NT2/D1 (cell line): Measurements from ENCODE around the gene TIPARP.
"Not testable (repeated sequence)": the region's sequence is repeated elsewhere in the genome, so short reads cannot be mapped to it uniquely, and the experiment has no call there.

Experiments used
- DNase-seq: peaks from one replicate; pipeline ENCODE4 v3.0.0-alpha.2; 2011; ENCODE audit warnings: low read depth, low spot score
- H3K27me3 ChIP-seq: 2 replicates; pipeline ENCODE4 v1.6.0; 2011; ENCODE audit warnings: mild to moderate bottlenecking; ENCODE audit not compliant: insufficient read length, insufficient read depth
- H3K36me3 ChIP-seq: 2 replicates; pipeline ENCODE4 v1.6.1; 2011; ENCODE audit warnings: mild to moderate bottlenecking, low read length, mixed read lengths; ENCODE audit not compliant: insufficient read depth, insufficient read length
- H3K4me1 ChIP-seq: 2 replicates; pipeline ENCODE4 v1.5.1; 2011; ENCODE audit not compliant: insufficient read depth, insufficient read length
- H3K4me3 ChIP-seq: 2 replicates; pipeline ENCODE4 v1.5.1; 2011; ENCODE audit warnings: low read depth; ENCODE audit not compliant: insufficient read length
- H3K9ac ChIP-seq: 2 replicates; pipeline ENCODE4 v1.6.0; 2011; ENCODE audit warnings: low read depth; ENCODE audit not compliant: insufficient read length
- H3K9me3 ChIP-seq: 2 replicates; pipeline ENCODE4 v1.5.1; 2011; ENCODE audit warnings: mild to moderate bottlenecking, low read length; ENCODE audit not compliant: insufficient read depth
- SUZ12 ChIP-seq: IDR thresholded peaks from 2 replicates; pipeline ENCODE4 v1.6.1; 2011; ENCODE audit not compliant: insufficient read length, insufficient read depth; ENCODE audit errors: extremely low read depth
- YY1 ChIP-seq: IDR thresholded peaks from 2 replicates; pipeline ENCODE4 v1.6.1; 2011; ENCODE audit not compliant: insufficient read length, insufficient read depth
- ZNF274 ChIP-seq: IDR thresholded peaks from 2 replicates; pipeline ENCODE4 v1.6.1; 2011; ENCODE audit warnings: mild to moderate bottlenecking, low read depth, low read length

Gene TIPARP

DNA sequence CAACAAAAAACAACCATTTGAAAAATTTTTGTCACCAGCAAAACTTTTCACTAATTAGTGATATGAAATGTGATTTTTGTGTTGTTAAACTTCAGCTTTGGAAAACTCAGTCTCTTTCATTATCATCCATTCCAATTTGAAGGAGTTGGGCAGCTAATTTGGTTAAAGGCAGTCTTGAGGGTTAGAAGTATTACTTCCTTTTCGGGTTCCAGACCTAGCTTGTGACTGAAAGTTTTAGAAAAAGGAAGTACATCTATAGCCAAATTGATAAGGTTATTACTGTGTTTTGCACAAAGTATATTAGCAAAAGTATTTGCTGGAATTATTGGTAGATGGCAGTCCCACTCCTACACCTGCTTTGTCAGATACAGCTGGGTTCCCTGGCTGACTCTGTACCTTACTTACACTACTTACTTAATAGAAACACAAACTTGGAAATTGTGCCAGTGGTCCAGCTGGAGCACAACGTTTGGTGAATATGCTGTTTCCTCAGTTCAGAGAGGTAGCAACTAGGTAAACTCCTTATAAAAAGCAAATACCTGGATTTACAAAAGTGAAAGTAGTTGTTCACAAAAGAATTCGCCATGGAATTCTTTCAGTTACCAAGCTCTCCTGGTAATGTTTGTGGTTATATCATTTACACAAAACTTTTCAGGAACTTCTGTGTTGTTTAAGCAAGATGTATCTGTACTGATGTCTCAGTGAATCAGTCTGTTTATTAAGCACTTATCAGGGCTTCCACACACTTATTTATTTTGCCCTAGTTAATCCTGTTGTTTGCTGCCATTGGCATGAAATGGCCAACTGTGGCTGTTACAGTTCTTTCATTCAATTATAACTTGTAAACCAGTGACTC lies 31.6 kb downstream of the TIPARP start:
- no peak for TF ChIP-seq SUZ12
- no peak for TF ChIP-seq ZNF274
- no peak for TF ChIP-seq YY1
- no peak for DNase-seq
- Histone ChIP-seq H3K4me3 (no peak overlapping the region), H3K36me3 (peaks cover 52% of the 10 kb centered on the region), H3K9me3 (no peaks in the 10 kb centered on the region), H3K9ac (no peak overlapping the region), H3K4me1 (no peaks in the 10 kb centered on the region), H3K27me3 (no peaks in the 10 kb centered on the region)

GRCh38 chr3:156707588-156707987 lies 33.2 kb downstream of the TIPARP start:
- Histone ChIP-seq H3K27me3 (no peaks in the 10 kb centered on the region), H3K9me3 (no peaks in the 10 kb centered on the region), H3K36me3 (peaks cover 52% of the 10 kb centered on the region), H3K9ac (no peak overlapping the region), H3K4me1 (no peaks in the 10 kb centered on the region), H3K4me3 (no peak overlapping the region)
- no peak for DNase-seq
- no peak for TF ChIP-seq YY1
- no peak for TF ChIP-seq SUZ12
- no peak for TF ChIP-seq ZNF274

DNA sequence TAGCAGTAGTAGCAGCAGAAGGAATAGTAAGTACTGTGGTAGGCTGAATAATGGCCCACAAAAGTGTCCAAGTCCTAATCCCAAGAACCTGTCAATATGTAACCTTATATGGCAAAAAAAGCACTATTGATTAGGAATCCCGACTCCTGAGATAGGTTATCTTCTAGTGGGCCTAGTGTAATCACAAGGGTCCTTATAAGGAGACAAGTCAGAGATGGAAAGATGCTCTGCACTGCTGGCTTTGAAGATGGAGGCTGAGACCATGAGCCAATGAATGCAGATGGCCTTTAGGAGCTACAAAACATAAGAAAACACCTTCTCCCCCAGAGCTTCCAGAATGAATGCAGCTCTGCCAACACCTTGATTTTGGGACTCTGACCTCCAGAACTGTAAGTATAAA lies 36.0 kb downstream of the TIPARP start:
- no peak for TF ChIP-seq YY1
- no peak for TF ChIP-seq SUZ12
- no peak for TF ChIP-seq ZNF274
- Histone ChIP-seq H3K27me3 (no peaks in the 10 kb centered on the region), H3K4me1 (no peaks in the 10 kb centered on the region), H3K36me3 (peaks cover 30% of the 10 kb centered on the region), H3K9ac (no peak overlapping the region), H3K9me3 (no peaks in the 10 kb centered on the region), H3K4me3 (no peak overlapping the region)
- no peak for DNase-seq

DNA sequence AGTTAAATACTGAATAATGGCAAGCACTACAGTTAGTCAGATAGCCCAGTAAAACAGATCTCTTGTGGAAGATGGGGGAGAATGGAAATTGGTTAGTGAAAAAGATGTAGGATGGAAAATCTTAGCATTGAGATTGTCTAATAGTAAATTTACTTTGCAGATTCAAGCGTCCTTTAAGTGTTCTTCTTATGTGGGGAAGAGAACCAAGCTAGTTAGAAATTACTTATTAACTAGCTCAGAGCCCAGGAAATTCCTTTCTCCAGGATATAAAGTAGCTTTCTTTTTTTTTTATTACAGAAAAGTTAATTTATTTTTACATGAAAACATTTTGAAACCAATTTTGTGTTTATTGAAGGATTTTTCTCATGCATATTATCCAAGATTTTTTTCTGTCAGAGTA lies 36.7 kb downstream of the TIPARP start:
- no peak overlapping the region for H3K9ac ChIP-seq
- TF ChIP-seq ZNF274 (no peak), SUZ12 (no peak), YY1 (no peak)
- no peaks in the 10 kb centered on the region for H3K27me3 ChIP-seq
- no peaks in the 10 kb centered on the region for H3K9me3 ChIP-seq
- no peak for DNase-seq
- H3K4me1 ChIP-seq: no peaks in the 10 kb centered on the region
- H3K4me3 ChIP-seq: no peak overlapping the region
- peaks cover 23% of the 10 kb centered on the region for H3K36me3 ChIP-seq

DNA sequence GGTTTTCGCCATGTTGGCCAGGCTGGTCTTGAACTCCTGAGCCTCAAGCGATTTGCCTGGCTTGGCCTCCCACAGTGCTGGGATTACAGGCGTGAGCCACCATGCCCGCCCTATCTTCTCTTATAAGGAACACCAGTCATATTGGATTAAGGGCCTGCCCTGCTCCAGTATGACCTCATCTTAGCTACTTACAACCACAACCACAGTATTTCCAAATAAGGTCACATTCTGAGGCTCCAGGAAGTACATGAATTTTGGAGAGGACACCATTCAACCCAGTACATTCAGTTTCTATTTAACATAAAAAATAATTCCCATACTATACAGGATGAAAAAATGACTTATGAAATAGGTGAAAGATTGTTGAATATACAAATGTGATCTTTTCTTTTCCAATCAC lies 37.6 kb downstream of the TIPARP start:
- H3K4me1 ChIP-seq, H3K27me3 ChIP-seq, H3K9ac ChIP-seq, H3K9me3 ChIP-seq, H3K4me3 ChIP-seq, DNase-seq: not testable (repeated sequence)
- peaks cover 15% of the 10 kb centered on the region for H3K36me3 ChIP-seq

GRCh38 chr3:156716105-156716862 lies 41.9 kb downstream of the TIPARP start:
- H3K4me3 ChIP-seq: no peak overlapping the region
- no peak for DNase-seq
- TF ChIP-seq SUZ12: no peak
- no peak for TF ChIP-seq ZNF274
- TF ChIP-seq YY1: no peak
- H3K4me1 ChIP-seq: no peaks in the 10 kb centered on the region
- H3K9ac ChIP-seq: no peak overlapping the region
- no peaks in the 10 kb centered on the region for H3K27me3 ChIP-seq
- no peaks in the 10 kb centered on the region for H3K36me3 ChIP-seq
- H3K9me3 ChIP-seq: no peaks in the 10 kb centered on the region

- no peaks in the 10 kb centered on the region for H3K9me3 ChIP-seq
- DNase-seq: no peak
- H3K9ac ChIP-seq: no peak overlapping the region
- no peak overlapping the region for H3K4me3 ChIP-seq
- H3K36me3 ChIP-seq: no peaks in the 10 kb centered on the region
- peaks cover 4% of the 10 kb centered on the region for H3K4me1 ChIP-seq
- no peaks in the 10 kb centered on the region for H3K27me3 ChIP-seq
- TF ChIP-seq ZNF274: no peak
- TF ChIP-seq YY1: no peak
- TF ChIP-seq SUZ12: no peak
Measured at GRCh38 chr3:156718622-156719306, 44.4 kb downstream of the TIPARP start.
